ENCODE data around the gene RBM22. TPM values are rescaled to one million over a fixed set of nuclear protein-coding genes. Genes with fewer than 3 reads are reported as not detected.

The RBM22 gene
- total RNA-seq, 5 donors from 2014 or later (not counting 1 experiment from before 2014, with no cell fraction given), result 73.3 to 98.8 (median 82.3) TPM

- Histone ChIP-seq H3K27ac (ENCODE audit: low read length) (no peak overlapping the region), H3K4me3 (ENCODE audit: control insufficient read depth in 1 of 2, extremely low read depth in 1 of 2, low read length in 1 of 2) (peak overlapping the region; percentile 51 to 60), H3K36me3 (ENCODE audit: control insufficient read depth in 2 of 2, extremely low read depth in 1 of 2, insufficient read depth in 1 of 2, low read length in 1 of 2) (no peaks in the 10 kb centered on the region), H3K27me3 (replicated peaks in 1 of 2; ENCODE audit: control insufficient read depth in 2 of 2, extremely low read depth in 1 of 2, insufficient read depth in 2 of 2, low read length in 1 of 2) (peaks cover 0 to 13% of the 10 kb centered on the region in 2 experiments), H3K4me1 (ENCODE audit: control insufficient read depth in 1 of 2, extremely low read depth in 1 of 2, insufficient read depth in 2 of 2, low read length in 2 of 2) (peaks cover 0 to 13% of the 10 kb centered on the region in 2 experiments), H3K9me3 (no peaks in the 10 kb centered on the region)
- H3K4me3 Mint-ChIP-seq, result peak overlapping the region; percentile 71 to 77 (median 74)
- H3K27ac Mint-ChIP-seq, result peak overlapping the region in 1 of 2 donors; percentile 8
- H3K27me3 Mint-ChIP-seq, result peaks cover 0 to 3% of the 10 kb centered on the region in 2 donors
- ChIA-PET POLR2A (no interaction called here), CTCF (interaction anchor here (0.5 to 1.6 kb wide), 11 partner anchors 9 to 287 kb away, joined by 3 to 5 read pairs (median 4); partner anchors contain the start of genes DCTN4 (in 1 of the 2), IRGM (in 1 of the 2) and RBM22 (in 1 of the 2))
- ATAC-seq (replicated peaks in 1 of 4) (peak; percentile 85 to 90 (median 87)), DNase-seq (peak; percentile 63 to 91 (median 78))
- H3K4me1 Mint-ChIP-seq, result peaks cover 3 to 10% (median 7%) of the 10 kb centered on the region in 3 donors
- no peaks in the 10 kb centered on the region for H3K36me3 Mint-ChIP-seq
- 2% methylated on average over 88 of the region's 99 CpGs for WGBS (ENCODE audit: insufficient coverage)
- H3K9me3 Mint-ChIP-seq, result no peaks in the 10 kb centered on the region
These were observed 44.4 kb downstream of the RBM22 start for GRCh38 chr5:150656191-150657132.

- Histone ChIP-seq H3K4me3 (ENCODE audit: control insufficient read depth in 1 of 2, extremely low read depth in 1 of 2, low read length in 1 of 2) (no peak overlapping the region), H3K36me3 (ENCODE audit: control insufficient read depth in 2 of 2, extremely low read depth in 1 of 2, insufficient read depth in 1 of 2, low read length in 1 of 2) (no peaks in the 10 kb centered on the region), H3K4me1 (ENCODE audit: control insufficient read depth in 1 of 2, extremely low read depth in 1 of 2, insufficient read depth in 2 of 2, low read length in 2 of 2) (peaks cover 0 to 13% of the 10 kb centered on the region in 2 experiments), H3K27ac (ENCODE audit: low read length) (no peak overlapping the region), H3K27me3 (replicated peaks in 1 of 2; ENCODE audit: control insufficient read depth in 2 of 2, extremely low read depth in 1 of 2, insufficient read depth in 2 of 2, low read length in 1 of 2) (peaks cover 0 to 5% of the 10 kb centered on the region in 2 experiments), H3K9me3 (no peaks in the 10 kb centered on the region)
- WGBS (ENCODE audit: insufficient coverage), result 83% methylated on average over 1 of the region's 3 CpGs
- CTCF ChIA-PET, result interaction anchor here (0.6 to 1.6 kb wide), 3 partner anchors 14 to 231 kb away, joined by 3 to 4 read pairs (median 3); no protein-coding TSS in a partner anchor
- DNase-seq (no peak), ATAC-seq (replicated peaks in 1 of 4) (no peak)
- Mint-ChIP-seq H3K4me3 (peak overlapping the region in 1 of 3 donors; percentile 71), H3K4me1 (peaks cover 3 to 10% (median 7%) of the 10 kb centered on the region in 3 donors), H3K9me3 (no peaks in the 10 kb centered on the region), H3K36me3 (no peaks in the 10 kb centered on the region), H3K27me3 (no peaks in the 10 kb centered on the region), H3K27ac (no peak overlapping the region)
- POLR2A ChIA-PET, result no interaction called here
These were observed 45.6 kb downstream of the RBM22 start for GRCh38 chr5:150655221-150655620.

DNA sequence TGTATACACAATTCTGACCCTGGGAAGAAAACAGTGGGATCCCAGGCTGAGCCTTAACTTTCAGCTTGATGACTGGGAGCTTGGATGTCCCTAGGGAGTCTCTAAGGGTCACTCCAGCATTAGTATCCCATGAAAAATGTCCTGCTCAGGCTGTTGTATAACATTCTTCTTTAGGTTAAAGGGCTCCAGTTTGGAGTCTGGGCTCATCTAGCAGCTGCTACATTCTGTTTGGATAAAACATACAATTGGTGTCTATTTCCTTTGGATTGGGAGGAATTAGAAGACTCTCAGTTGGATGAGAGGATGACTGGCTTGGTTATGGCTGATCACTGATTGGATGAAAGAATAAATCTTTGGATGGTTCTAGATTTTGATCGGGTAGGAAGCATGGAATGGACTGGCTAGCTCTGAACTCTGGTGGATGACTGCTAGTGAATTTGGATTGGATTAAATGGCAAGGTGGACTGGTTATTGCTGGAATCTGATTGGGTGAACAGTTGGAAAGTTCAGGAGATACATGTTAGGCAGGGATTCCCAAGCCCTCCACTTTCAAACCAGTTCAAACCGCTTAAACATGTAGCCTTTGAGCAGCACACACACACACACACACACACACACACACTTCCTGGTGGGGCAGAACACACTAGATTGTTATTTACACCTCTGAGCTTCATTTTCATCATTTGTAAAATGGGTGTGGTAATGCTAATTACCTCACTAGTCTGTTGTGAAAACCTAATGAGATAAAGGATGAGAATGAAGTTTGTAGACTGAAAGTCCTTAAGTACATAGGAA lies 46.9 kb downstream of the RBM22 start:
- Mint-ChIP-seq H3K27ac (no peak overlapping the region), H3K27me3 (no peaks in the 10 kb centered on the region), H3K9me3 (no peaks in the 10 kb centered on the region), H3K36me3 (no peaks in the 10 kb centered on the region), H3K4me1 (peaks cover 3 to 10% (median 7%) of the 10 kb centered on the region in 3 donors), H3K4me3 (no peak overlapping the region)
- Histone ChIP-seq H3K27ac (ENCODE audit: low read length) (no peak overlapping the region), H3K36me3 (ENCODE audit: control insufficient read depth in 2 of 2, extremely low read depth in 1 of 2, insufficient read depth in 1 of 2, low read length in 1 of 2) (no peaks in the 10 kb centered on the region), H3K9me3 (no peaks in the 10 kb centered on the region), H3K4me1 (ENCODE audit: control insufficient read depth in 1 of 2, extremely low read depth in 1 of 2, insufficient read depth in 2 of 2, low read length in 2 of 2) (peaks cover 0 to 13% of the 10 kb centered on the region in 2 experiments), H3K4me3 (ENCODE audit: control insufficient read depth in 1 of 2, extremely low read depth in 1 of 2, low read length in 1 of 2) (no peak overlapping the region), H3K27me3 (replicated peaks in 1 of 2; ENCODE audit: control insufficient read depth in 2 of 2, extremely low read depth in 1 of 2, insufficient read depth in 2 of 2, low read length in 1 of 2) (peaks cover 0 to 5% of the 10 kb centered on the region in 2 experiments)
- 100% methylated on average over 1 of the region's 2 CpGs for WGBS (ENCODE audit: insufficient coverage)
- ChIA-PET POLR2A (no interaction called here), CTCF (interaction anchor here in 1 of 2 donors (1.0 kb wide), 2 partner anchors 93 to 195 kb away, joined by 3 to 8 read pairs; no protein-coding TSS in a partner anchor)
- DNase-seq, result peak in 1 of 35 experiments; percentile 20
- no peak for ATAC-seq (replicated peaks in 1 of 4)

DNA sequence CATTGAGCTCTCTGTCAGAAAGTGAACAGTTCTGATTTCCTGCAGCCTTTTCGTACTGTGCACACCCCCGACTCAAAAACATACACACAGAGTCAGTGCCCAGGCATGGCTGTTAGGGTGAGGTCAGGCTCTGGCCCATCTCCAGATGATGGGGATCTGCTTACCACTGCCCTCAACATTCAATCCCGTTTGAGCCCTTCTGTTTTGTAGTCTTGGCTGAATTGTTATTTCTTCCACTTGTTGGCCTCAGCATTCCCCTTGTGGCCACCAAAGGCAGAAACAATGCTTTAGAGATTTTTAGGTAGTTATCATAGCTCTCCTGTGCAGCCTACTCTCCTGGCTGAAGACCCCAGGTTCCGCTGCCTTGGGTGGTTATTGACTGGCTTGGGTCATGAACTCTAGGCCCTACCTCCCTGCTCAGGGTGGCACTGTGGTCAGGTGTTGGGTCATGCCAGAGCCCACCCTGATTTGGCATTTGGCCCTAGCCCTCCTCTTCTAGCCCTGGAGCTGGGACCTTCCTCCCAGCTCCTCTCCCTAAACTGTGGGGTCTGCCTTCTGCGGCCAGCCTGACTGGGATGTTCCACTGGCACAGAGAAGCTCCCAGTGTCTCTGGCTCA lies 47.6 kb downstream of the RBM22 start:
- Histone ChIP-seq H3K36me3 (ENCODE audit: control insufficient read depth in 2 of 2, extremely low read depth in 1 of 2, insufficient read depth in 1 of 2, low read length in 1 of 2) (no peaks in the 10 kb centered on the region), H3K27ac (ENCODE audit: low read length) (no peak overlapping the region), H3K4me1 (ENCODE audit: control insufficient read depth in 1 of 2, extremely low read depth in 1 of 2, insufficient read depth in 2 of 2, low read length in 2 of 2) (peaks cover 0 to 13% of the 10 kb centered on the region in 2 experiments), H3K4me3 (ENCODE audit: control insufficient read depth in 1 of 2, extremely low read depth in 1 of 2, low read length in 1 of 2) (no peak overlapping the region), H3K27me3 (replicated peaks in 1 of 2; ENCODE audit: control insufficient read depth in 2 of 2, extremely low read depth in 1 of 2, insufficient read depth in 2 of 2, low read length in 1 of 2) (peaks cover 0 to 5% of the 10 kb centered on the region in 2 experiments), H3K9me3 (no peaks in the 10 kb centered on the region)
- 100% methylated on average over 2 of the region's 5 CpGs for WGBS (ENCODE audit: insufficient coverage)
- CTCF ChIA-PET, result interaction anchor here in 1 of 2 donors (0.5 to 0.6 kb wide), 2 partner anchors 107 to 1103 kb away, joined by 3 read pairs; no protein-coding TSS in a partner anchor
- Mint-ChIP-seq H3K27ac (no peak overlapping the region), H3K36me3 (no peaks in the 10 kb centered on the region), H3K4me1 (peaks cover 3 to 10% (median 7%) of the 10 kb centered on the region in 3 donors), H3K9me3 (no peaks in the 10 kb centered on the region), H3K27me3 (no peaks in the 10 kb centered on the region), H3K4me3 (no peak overlapping the region)
- ATAC-seq (replicated peaks in 1 of 4), result no peak
- no peak for DNase-seq
- POLR2A ChIA-PET, result no interaction called here

DNA sequence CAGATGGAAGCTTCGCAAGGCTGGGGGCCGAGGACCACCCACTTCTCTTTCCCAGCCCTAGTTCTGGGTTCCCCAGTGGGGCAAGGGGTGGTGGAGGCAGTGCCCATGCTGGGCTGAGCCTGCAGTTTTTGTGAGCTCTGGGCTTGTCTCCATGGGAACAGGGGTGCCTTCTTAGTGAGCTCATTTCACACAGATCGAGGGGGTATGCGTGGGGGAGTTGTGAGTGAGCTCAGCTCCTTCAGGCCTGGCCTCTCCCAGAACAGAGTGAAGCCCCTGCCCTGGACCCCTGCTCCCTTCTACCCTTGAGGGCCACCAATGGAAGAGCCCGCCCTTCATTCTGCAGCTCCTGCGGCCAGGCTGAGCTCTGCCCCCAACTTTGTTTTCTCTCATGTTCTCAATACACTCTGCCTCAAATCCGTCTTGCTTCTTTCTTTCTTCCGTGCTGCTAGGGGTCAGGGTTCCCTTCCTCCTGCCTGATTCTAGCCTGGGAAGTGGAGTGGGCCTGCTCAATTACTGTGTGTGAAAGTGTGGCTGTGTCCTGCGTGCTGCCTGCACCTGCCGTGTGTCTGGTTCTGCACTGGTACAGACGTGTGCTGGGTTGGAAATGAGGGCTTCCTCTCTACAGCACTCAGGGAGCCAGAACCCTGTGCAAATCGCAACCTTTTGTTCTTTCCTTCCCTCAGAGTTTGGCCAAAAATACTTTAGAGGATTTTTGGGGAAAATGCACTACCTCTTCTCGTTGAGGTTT lies 48.8 kb downstream of the RBM22 start:
- H3K27me3 Mint-ChIP-seq, result peaks cover 0 to 3% of the 10 kb centered on the region in 2 donors
- ChIA-PET CTCF (interaction anchor here (0.5 kb wide), 2 partner anchors 302 to 1102 kb away, joined by 3 read pairs; no protein-coding TSS in a partner anchor), POLR2A (interaction anchor here in 1 of 2 donors (0.6 kb wide), 1 partner anchor 236 kb away, joined by 5 read pairs; no protein-coding TSS in a partner anchor)
- H3K9me3 Mint-ChIP-seq, result no peaks in the 10 kb centered on the region
- peaks cover 0 to under 1% of the 10 kb centered on the region in 2 experiments for H3K27me3 ChIP-seq (replicated peaks in 1 of 2; ENCODE audit: control insufficient read depth in 2 of 2, extremely low read depth in 1 of 2, insufficient read depth in 2 of 2, low read length in 1 of 2)
- no peak overlapping the region for H3K27ac Mint-ChIP-seq
- H3K36me3 ChIP-seq (ENCODE audit: control insufficient read depth in 2 of 2, extremely low read depth in 1 of 2, insufficient read depth in 1 of 2, low read length in 1 of 2), result no peaks in the 10 kb centered on the region
- H3K4me3 Mint-ChIP-seq, result no peak overlapping the region
- H3K9me3 ChIP-seq, result no peaks in the 10 kb centered on the region
- 86% methylated on average over 5 of the region's 13 CpGs for WGBS (ENCODE audit: insufficient coverage)
- peaks cover 0 to 9% of the 10 kb centered on the region in 2 experiments for H3K4me1 ChIP-seq (ENCODE audit: control insufficient read depth in 1 of 2, extremely low read depth in 1 of 2, insufficient read depth in 2 of 2, low read length in 2 of 2)
- H3K36me3 Mint-ChIP-seq, result no peaks in the 10 kb centered on the region
- DNase-seq, result no peak
- H3K4me1 Mint-ChIP-seq, result peaks cover 0 to 3% (median 3%) of the 10 kb centered on the region in 3 donors
- H3K4me3 ChIP-seq (ENCODE audit: control insufficient read depth in 1 of 2, extremely low read depth in 1 of 2, low read length in 1 of 2), result no peak overlapping the region
- no peak overlapping the region for H3K27ac ChIP-seq (ENCODE audit: low read length)
- no peak for ATAC-seq (replicated peaks in 1 of 4)
